HG03442 (cell line): ENCODE measurements around the gene APOE.

Source experiments
- ATAC-seq: cut with Tn5 transposase; IDR thresholded peaks from one replicate; pipeline ENCODE4 v1.9.1; 2021; ENCODE audit warnings: mild to moderate bottlenecking, moderate library complexity; ENCODE audit not compliant: unreplicated experiment

The APOE gene

GRCh38 chr19:44951179-44952159 is 45.9 kb downstream of the APOE start:
- ATAC-seq: no peak

DNA sequence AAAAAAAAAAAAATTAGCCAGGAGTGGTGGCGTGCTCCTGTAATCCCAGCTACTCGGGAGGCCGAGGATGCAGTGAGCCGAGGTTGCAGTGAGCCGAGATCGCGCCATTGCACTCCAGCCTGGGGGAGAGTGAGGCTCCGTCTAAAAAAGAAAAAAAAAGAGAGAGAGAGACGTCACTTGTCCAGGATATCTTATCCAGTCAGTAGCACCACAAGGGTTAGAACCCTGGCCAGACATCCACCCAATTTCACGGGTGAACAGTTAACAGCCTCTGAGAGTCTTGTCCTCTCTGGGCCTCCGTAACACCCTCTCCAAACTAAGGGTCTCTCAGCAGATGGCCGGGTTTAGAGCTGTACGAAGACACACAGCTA is 48.7 kb downstream of the APOE start:
- ATAC-seq: no peak

- ATAC-seq: peak; percentile 84
Observed at GRCh38 chr19:44954649-44955504, 49.3 kb downstream of the APOE start, which contains the start of gene CLPTM1. TSS of gene CLPTM1 (plus strand) at chr19:44955380. CDS start at chr19:44955396, 16 bp downstream.

DNA sequence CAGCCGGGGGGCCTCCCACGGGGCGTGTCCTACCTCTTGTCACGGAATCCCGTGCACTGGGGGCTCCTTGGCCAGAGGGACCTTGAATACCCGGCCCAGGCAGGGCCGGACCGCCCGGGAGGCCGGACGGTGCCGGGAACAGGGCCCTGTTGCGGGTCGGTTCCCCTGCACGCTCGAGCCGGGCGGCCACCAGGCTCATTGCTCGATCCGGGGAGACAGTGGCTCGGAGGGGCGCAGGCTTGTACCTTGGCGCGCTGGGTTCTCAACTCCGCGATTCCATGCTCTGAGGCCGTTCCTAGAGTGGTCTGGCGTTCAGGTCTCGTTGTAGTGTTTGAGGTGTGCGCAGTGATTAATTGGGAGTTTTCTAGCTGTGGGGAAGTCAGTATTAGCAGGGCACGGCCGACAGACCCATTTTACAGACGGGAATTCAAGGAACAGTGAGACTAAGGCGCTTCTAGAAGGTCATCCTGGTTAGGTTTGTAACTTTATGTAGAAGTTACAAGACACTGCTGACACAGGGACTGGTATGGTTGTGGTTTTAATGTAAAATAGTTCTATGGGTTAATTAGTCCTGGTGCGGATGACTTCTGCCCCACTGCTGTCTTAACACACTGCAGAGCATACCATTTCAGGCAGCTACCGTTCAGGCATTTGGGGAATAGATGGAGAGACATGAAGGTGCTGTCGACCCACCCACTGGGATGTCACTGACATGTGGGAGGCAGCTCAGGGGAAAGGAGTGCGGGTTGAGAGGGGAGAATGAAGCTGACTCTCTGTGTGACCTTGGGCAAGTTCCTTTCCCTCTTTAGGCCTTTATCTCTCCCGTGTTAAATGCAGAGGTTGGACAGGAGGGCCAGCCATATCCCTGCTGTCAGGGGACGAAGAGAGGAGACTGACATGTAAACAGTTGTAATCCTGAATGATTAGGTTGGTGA is 50.2 kb downstream of the APOE start:
- ATAC-seq: peak; percentile 14

- ATAC-seq: no peak
Observed at GRCh38 chr19:44957526-44957925, 51.9 kb downstream of the APOE start.

DNA sequence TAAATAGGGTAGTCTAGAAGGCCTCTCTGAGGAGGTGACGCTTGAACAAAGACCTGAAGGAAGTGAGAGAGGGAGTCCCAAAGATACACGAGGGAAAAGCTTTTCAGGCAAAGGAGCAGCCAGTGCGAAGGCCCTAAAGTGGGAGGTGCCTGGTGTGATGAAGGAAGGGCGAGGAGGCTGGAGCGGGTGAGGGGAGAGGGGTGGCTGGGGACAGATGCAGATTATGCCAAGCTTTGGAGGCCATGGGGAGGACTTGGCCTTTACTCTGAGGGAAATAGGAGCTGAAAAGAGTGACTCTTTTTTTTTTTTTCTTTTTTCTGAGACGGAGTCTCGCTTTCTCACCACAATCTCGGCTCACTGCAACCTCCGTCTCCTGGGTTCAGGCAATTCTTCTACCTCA is 52.5 kb downstream of the APOE start:
- no peak for ATAC-seq
